Fibroblast of lung (primary cell): ENCODE data around the gene COASY. TPM values are rescaled to one million over a fixed set of nuclear protein-coding genes. Genes with fewer than 3 reads are reported as not detected.

Experiments
- DNase-seq, 2 donors: peaks; one replicate each; pipeline versions ENCODE4 v3.0.0 to v3.0.0-alpha.2; 2010; ENCODE audit warnings: low read depth in 2 of 2
- H2AFZ ChIP-seq: 2 replicates; pipeline ENCODE4 v1.5.1; 2012; ENCODE audit warnings: low read length, control low read depth, inconsistent platforms
- H3K27ac ChIP-seq: 2 replicates; pipeline ENCODE4 v1.5.1; 2011; ENCODE audit warnings: low read length, control low read depth; ENCODE audit not compliant: insufficient read depth
- H3K27me3 ChIP-seq: 2 replicates; pipeline ENCODE4 v1.5.1; 2011; ENCODE audit warnings: mild to moderate bottlenecking, low read length; ENCODE audit not compliant: control insufficient read depth, insufficient read depth
- H3K36me3 ChIP-seq: 2 replicates; pipeline ENCODE4 v1.5.1; 2011; ENCODE audit warnings: low read length; ENCODE audit not compliant: control insufficient read depth, insufficient read depth
- H3K4me1 ChIP-seq: 2 replicates; pipeline ENCODE4 v1.5.1; 2011; ENCODE audit warnings: low read length; ENCODE audit not compliant: control insufficient read depth, insufficient read depth; ENCODE audit errors: extremely low read depth
- H3K4me2 ChIP-seq: 2 replicates; pipeline ENCODE4 v1.5.1; 2011; ENCODE audit warnings: low read length, control low read depth; ENCODE audit not compliant: insufficient read depth; ENCODE audit errors: extremely low read depth
- H3K4me3 ChIP-seq, 4 experiments: fragments of 200-600 bp in 1 of 4; sonication (generic) in 1 of 4; replicated peaks in 1 of 4; 2 replicates each; pipeline ENCODE4 v1.5.1; 2011 to 2016; ENCODE audit warnings: low read length in 4 of 4, low read depth in 3 of 4, mild to moderate bottlenecking in 3 of 4, control low read depth in 2 of 4, inconsistent platforms in 1 of 4, mixed read lengths in 1 of 4; ENCODE audit not compliant: insufficient read depth in 1 of 4; ENCODE audit errors: control extremely low read depth in 1 of 4
- H3K79me2 ChIP-seq: 2 replicates; pipeline ENCODE4 v1.5.1; 2012; ENCODE audit warnings: mild to moderate bottlenecking, low read length, inconsistent platforms; ENCODE audit not compliant: control insufficient read depth, insufficient read depth
- H3K9ac ChIP-seq: 2 replicates; pipeline ENCODE4 v1.5.1; 2011; ENCODE audit warnings: mild to moderate bottlenecking, low read length, control low read depth; ENCODE audit not compliant: insufficient read depth
- H3K9me3 ChIP-seq: 2 replicates; pipeline ENCODE4 v1.5.1; 2012; ENCODE audit warnings: low read depth, low read length; ENCODE audit not compliant: control insufficient read depth, insufficient read depth
- H4K20me1 ChIP-seq: 2 replicates; pipeline ENCODE4 v1.5.1; 2011; ENCODE audit warnings: low read length; ENCODE audit not compliant: control insufficient read depth, insufficient read depth; ENCODE audit errors: extremely low read depth
- EZH2 ChIP-seq: IDR thresholded peaks from 2 replicates; pipeline ENCODE4 v1.5.1; 2012; ENCODE audit warnings: low read length, control low read depth, mild to moderate bottlenecking; ENCODE audit errors: missing control alignments
- polyA plus RNA-seq, 2 donors: library from polyadenylated mRNA; depleted of rRNA in 1 of 2; stranded (reverse) in 1 of 2; unstranded in 1 of 2; fragments of >200 nt; gene quantifications; 2 replicates each; pipeline ENCODE4 v1.2.1, GENCODE V29; 2011 to 2012; ENCODE audit warnings: missing spikeins in 1 of 2
- total RNA-seq: library from RNA; depleted of rRNA; stranded (reverse); fragments of >200 nt; gene quantifications from 2 replicates; pipeline ENCODE4 v1.2.1, GENCODE V29; 2014
- TF ChIP-seq, protein P1 (sequence below), 2 donors: IDR thresholded peaks in 1 of 2; conservative IDR thresholded peaks in 1 of 2; 1 replicate in 1 of 2; 2 replicates in 1 of 2; pipeline ENCODE4 v1.5.1; 2011 to 2012; ENCODE audit warnings: low read length in 2 of 2, control low read depth in 1 of 2, inconsistent platforms in 1 of 2, low read depth in 1 of 2, mild to moderate bottlenecking in 1 of 2

Gene COASY
- total and polyA plus RNA-seq, 2 donors (not counting 1 experiment from before 2014, with no cell fraction given): 16.5 to 20.3 TPM

DNA sequence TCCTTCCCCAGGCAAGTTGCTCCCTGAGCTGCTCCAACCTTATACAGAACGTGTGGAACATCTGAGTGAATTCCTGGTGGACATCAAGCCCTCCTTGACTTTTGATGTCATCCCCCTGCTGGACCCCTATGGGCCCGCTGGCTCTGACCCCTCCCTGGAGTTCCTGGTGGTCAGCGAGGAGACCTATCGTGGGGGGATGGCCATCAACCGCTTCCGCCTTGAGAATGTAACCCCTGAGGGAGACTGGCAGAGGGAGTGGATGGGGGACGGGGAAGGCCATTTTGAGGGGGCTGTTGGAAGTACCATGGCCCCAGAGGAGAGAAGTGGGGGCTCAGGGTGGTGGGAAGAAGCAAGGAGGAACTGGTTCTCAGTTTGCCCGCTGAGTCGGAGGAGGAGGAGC is 2.0 kb downstream of the COASY start:
- peaks cover 44% of the 10 kb centered on the region for H3K79me2 ChIP-seq
- no peak overlapping the region for H3K9ac ChIP-seq
- no peak for DNase-seq
- peak overlapping the region in 2 of 4 experiments; percentile 78 to 85 for H3K4me3 ChIP-seq
- no peaks in the 10 kb centered on the region for H3K9me3 ChIP-seq
- H3K4me1 ChIP-seq: peaks cover 16% of the 10 kb centered on the region
- no peaks in the 10 kb centered on the region for H3K27me3 ChIP-seq
- H3K27ac ChIP-seq: no peak overlapping the region
- H3K4me2 ChIP-seq: peak overlapping the region; percentile 98
- TF ChIP-seq, protein P1, sequence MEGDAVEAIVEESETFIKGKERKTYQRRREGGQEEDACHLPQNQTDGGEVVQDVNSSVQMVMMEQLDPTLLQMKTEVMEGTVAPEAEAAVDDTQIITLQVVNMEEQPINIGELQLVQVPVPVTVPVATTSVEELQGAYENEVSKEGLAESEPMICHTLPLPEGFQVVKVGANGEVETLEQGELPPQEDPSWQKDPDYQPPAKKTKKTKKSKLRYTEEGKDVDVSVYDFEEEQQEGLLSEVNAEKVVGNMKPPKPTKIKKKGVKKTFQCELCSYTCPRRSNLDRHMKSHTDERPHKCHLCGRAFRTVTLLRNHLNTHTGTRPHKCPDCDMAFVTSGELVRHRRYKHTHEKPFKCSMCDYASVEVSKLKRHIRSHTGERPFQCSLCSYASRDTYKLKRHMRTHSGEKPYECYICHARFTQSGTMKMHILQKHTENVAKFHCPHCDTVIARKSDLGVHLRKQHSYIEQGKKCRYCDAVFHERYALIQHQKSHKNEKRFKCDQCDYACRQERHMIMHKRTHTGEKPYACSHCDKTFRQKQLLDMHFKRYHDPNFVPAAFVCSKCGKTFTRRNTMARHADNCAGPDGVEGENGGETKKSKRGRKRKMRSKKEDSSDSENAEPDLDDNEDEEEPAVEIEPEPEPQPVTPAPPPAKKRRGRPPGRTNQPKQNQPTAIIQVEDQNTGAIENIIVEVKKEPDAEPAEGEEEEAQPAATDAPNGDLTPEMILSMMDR (conservative IDR thresholded peaks at IDR 0.05 in 1 of 2, IDR thresholded peaks at IDR 0.05 in 1 of 2; ENCODE audit: low read depth in 1 of 2, low read length in 2 of 2): no peak
- no peak for TF ChIP-seq EZH2
- peaks cover 21% of the 10 kb centered on the region for H3K36me3 ChIP-seq
- no peak overlapping the region for H2AFZ ChIP-seq
- no peaks in the 10 kb centered on the region for H4K20me1 ChIP-seq

DNA sequence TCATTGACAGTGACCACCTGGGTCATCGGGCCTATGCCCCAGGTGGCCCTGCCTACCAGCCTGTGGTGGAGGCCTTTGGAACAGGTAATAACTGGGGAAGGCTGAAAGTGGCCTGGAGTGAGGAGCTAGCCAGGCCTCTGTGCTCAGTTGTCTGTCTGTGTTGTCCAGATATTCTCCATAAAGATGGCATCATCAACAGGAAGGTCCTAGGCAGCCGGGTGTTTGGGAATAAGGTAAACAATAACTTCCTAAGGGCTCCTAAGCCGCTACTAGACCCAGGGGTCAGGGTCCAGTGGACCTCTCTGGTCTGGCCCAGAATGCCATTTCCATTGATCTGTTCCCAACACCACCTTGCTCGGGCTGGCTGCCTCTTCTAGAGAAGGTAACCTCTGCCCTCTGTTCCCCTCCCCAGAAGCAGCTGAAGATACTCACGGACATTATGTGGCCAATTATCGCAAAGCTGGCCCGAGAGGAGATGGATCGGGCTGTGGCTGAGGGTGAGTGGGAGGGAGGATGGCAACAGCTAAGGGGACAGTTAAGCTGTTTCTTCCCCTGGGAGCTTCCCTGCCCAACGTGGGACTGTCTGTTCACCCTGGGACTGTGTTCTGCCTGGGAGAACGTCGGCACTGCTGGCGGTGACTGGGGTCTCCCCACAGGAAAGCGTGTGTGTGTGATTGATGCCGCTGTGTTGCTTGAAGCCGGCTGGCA is 3.0 kb downstream of the COASY start:
- no peak overlapping the region for H3K4me3 ChIP-seq
- DNase-seq: no peak
- H3K27ac ChIP-seq: no peak overlapping the region
- H3K9me3 ChIP-seq: no peaks in the 10 kb centered on the region
- peaks cover 16% of the 10 kb centered on the region for H3K4me1 ChIP-seq
- H2AFZ ChIP-seq: no peak overlapping the region
- no peak overlapping the region for H3K9ac ChIP-seq
- peaks cover 28% of the 10 kb centered on the region for H3K36me3 ChIP-seq
- no peak for TF ChIP-seq EZH2
- TF ChIP-seq, protein P1 (conservative IDR thresholded peaks at IDR 0.05 in 1 of 2, IDR thresholded peaks at IDR 0.05 in 1 of 2; ENCODE audit: low read depth in 1 of 2, low read length in 2 of 2): no peak
- no peaks in the 10 kb centered on the region for H3K27me3 ChIP-seq
- H3K4me2 ChIP-seq: no peak overlapping the region
- no peaks in the 10 kb centered on the region for H4K20me1 ChIP-seq
- peaks cover 51% of the 10 kb centered on the region for H3K79me2 ChIP-seq

DNA sequence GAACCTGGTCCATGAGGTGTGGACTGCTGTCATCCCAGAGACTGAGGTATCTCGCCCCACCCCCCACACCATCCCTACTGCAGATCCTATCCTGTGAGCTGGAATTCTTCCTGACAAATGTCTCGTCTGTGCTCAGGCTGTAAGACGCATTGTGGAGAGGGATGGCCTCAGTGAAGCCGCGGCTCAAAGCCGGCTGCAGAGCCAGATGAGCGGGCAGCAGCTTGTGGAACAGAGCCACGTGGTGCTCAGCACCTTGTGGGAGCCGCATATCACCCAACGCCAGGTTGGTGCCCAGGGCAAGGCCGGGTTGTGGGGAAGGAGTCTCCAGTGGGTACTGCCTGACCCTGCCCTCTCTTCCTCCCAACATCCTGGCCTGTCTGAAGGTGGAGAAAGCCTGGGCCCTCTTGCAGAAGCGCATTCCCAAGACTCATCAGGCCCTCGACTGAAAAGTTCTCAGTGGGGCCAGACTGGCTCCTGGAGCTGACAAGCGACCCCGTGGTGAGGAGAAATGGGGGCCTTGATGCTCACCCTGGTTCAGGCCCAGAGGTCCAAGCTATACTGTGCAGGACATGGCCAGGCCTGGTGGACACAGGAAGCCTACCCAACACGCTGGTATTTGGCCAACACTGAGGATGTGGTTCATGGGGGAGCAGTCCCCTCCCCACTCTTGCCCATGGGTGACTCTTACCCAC is 3.7 kb downstream of the COASY start:
- Histone ChIP-seq H3K27ac (no peak overlapping the region), H3K27me3 (no peaks in the 10 kb centered on the region), H3K4me2 (no peak overlapping the region), H3K36me3 (peaks cover 31% of the 10 kb centered on the region), H2AFZ (no peak overlapping the region), H3K9me3 (no peaks in the 10 kb centered on the region), H3K9ac (no peak overlapping the region), H4K20me1 (no peaks in the 10 kb centered on the region), H3K4me1 (peaks cover 16% of the 10 kb centered on the region), H3K79me2 (peaks cover 51% of the 10 kb centered on the region), H3K4me3 (no peak overlapping the region)
- TF ChIP-seq, protein P1 (conservative IDR thresholded peaks at IDR 0.05 in 1 of 2, IDR thresholded peaks at IDR 0.05 in 1 of 2; ENCODE audit: low read depth in 1 of 2, low read length in 2 of 2): no peak
- no peak for TF ChIP-seq EZH2
- no peak for DNase-seq
